Erythroblast (primary cell): Measurements from ENCODE around the gene ANKRD33B.

ENCODE experiments used
- GATA1 ChIP-seq: IDR thresholded peaks from 2 replicates; pipeline ENCODE4 v1.6.1; 2011; ENCODE audit warnings: low read depth, mild to moderate bottlenecking, control low read depth, low read length, moderate library complexity
- POLR2A ChIP-seq: IDR thresholded peaks from 2 replicates; pipeline ENCODE4 v1.6.1; 2011; ENCODE audit warnings: mild to moderate bottlenecking, low read length

GRCh38 chr5:10566543-10567068 is 2.7 kb downstream of the ANKRD33B start:
- TF ChIP-seq POLR2A (no peak), GATA1 (no peak)
